ENCODE results near the gene CD63.

GRCh38 chr12:55712700-55713415 lies 16.0 kb downstream of the CD63 start:
- TF ChIP-seq CTCF (IDR thresholded peaks at IDR 0.05 in 8 of 11, conservative IDR thresholded peaks at IDR 0.05 in 3 of 11) (no peak), POLR2AphosphoS5 (IDR thresholded peaks at IDR 0.05) (no peak), POLR2A (IDR thresholded peaks at IDR 0.05) (no peak)

All from spleen (tissue), 7 donors.